HepG2 (cell line): ENCODE data around the gene IFI30. TPM values are rescaled to one million over a fixed set of nuclear protein-coding genes. Genes with fewer than 3 reads are reported as not detected.

ENCODE experiments used
- AHDC1 ChIP-seq: sonication (generic); formaldehyde crosslinking; IDR thresholded peaks from 2 replicates; pipeline ENCODE4 v1.5.1; 2020; ENCODE audit warnings: mild to moderate bottlenecking, missing genetic modification reagents, borderline replicate concordance
- MEF2D ChIP-seq: sonication (generic); formaldehyde crosslinking; IDR thresholded peaks from 2 replicates; pipeline ENCODE4 v1.5.1; 2020; ENCODE audit warnings: mild to moderate bottlenecking, missing genetic modification reagents
- RERE ChIP-seq: IDR thresholded peaks from 2 replicates; pipeline ENCODE4 v1.6.1; 2016; ENCODE audit warnings: low read depth, missing genetic modification reagents, missing compliant biosample characterization
- TAF1 ChIP-seq: sonication (generic); formaldehyde crosslinking; IDR thresholded peaks from 2 replicates; pipeline ENCODE4 v1.4.0; 2020; ENCODE audit warnings: missing genetic modification reagents
- ZNF350 ChIP-seq: sonication (generic); formaldehyde crosslinking; IDR thresholded peaks from 2 replicates; pipeline ENCODE4 v1.4.0; 2020; ENCODE audit warnings: mild to moderate bottlenecking, low read depth, missing genetic modification reagents, borderline replicate concordance
- ZNF44 ChIP-seq: sonication (generic); formaldehyde crosslinking; IDR thresholded peaks from 2 replicates; pipeline ENCODE4 v1.5.1; 2020; ENCODE audit warnings: mild to moderate bottlenecking, missing genetic modification reagents
- polyA plus RNA-seq, 8 experiments: library from polyadenylated mRNA; depleted of rRNA in 3 of 8; stranded (reverse) in 7 of 8; unstranded in 1 of 8; fragments of >200 nt; fragmentation: Illumina TruSeq in 4 of 8; extraction: Trizol in 4 of 8; gene quantifications; 2 replicates each; pipeline versions ENCODE4 v1.2.1 to v1.2.3, GENCODE V29; 2011 to 2016; ENCODE audit warnings: low read depth in 4 of 8, missing spikeins in 1 of 8, mixed read lengths in 1 of 8; ENCODE audit not compliant: insufficient read depth in 1 of 8
- total RNA-seq, 5 experiments: library from RNA; depleted of rRNA; stranded (reverse); fragments of >200 nt; fragmentation: Illumina TruSeq; extraction: Trizol; gene quantifications; 2 replicates each; pipeline ENCODE4 v1.2.3, GENCODE V29; 2016; ENCODE audit warnings: low read depth in 1 of 5
- TF ChIP-seq, protein P1 (sequence below): sonication (generic); formaldehyde crosslinking; IDR thresholded peaks from 2 replicates; pipeline ENCODE4 v1.4.0; 2020; ENCODE audit warnings: missing genetic modification reagents

IFI30 gene
- total and polyA plus RNA-seq, 2 of the 13 experiments (the other 11 are each of a cell fraction or from before 2014, with no cell fraction given): 25.0 to 79.4 TPM

- TF ChIP-seq RERE (CRISPR knock-in tag) (0 out of 2 replicates have a peak, but pooled peaks have one; percentile 24), ZNF350 (0 out of 2 replicates have a peak, but pooled peaks have one; percentile 57), TAF1 (CRISPR knock-in tag) (peak; percentile 52; the same call in 1 of the 2 replicates), ZNF44 (CRISPR knock-in tag) (peak; percentile 81; the same call in 1 of the 2 replicates), AHDC1 (CRISPR knock-in tag) (peak; percentile 69), MEF2D (CRISPR knock-in tag) (no peak; the same call in 1 of the 2 replicates)
- TF ChIP-seq, protein P1, sequence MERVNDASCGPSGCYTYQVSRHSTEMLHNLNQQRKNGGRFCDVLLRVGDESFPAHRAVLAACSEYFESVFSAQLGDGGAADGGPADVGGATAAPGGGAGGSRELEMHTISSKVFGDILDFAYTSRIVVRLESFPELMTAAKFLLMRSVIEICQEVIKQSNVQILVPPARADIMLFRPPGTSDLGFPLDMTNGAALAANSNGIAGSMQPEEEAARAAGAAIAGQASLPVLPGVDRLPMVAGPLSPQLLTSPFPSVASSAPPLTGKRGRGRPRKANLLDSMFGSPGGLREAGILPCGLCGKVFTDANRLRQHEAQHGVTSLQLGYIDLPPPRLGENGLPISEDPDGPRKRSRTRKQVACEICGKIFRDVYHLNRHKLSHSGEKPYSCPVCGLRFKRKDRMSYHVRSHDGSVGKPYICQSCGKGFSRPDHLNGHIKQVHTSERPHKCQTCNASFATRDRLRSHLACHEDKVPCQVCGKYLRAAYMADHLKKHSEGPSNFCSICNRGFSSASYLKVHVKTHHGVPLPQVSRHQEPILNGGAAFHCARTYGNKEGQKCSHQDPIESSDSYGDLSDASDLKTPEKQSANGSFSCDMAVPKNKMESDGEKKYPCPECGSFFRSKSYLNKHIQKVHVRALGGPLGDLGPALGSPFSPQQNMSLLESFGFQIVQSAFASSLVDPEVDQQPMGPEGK: 0 out of 2 replicates have a peak, but pooled peaks have one; percentile 26
These were observed 37.7 kb upstream of the IFI30 start (continued) for GRCh38 chr19:18135712-18136584.
